ENCODE measurements around the gene EVA1A. TPM values are rescaled to one million over a fixed set of nuclear protein-coding genes. Genes with fewer than 3 reads are reported as not detected.

Gene EVA1A
- total and polyA plus RNA-seq, 12 donors = 0.53 to 4.3 (median 1.0) TPM; not detected in 3

DNA sequence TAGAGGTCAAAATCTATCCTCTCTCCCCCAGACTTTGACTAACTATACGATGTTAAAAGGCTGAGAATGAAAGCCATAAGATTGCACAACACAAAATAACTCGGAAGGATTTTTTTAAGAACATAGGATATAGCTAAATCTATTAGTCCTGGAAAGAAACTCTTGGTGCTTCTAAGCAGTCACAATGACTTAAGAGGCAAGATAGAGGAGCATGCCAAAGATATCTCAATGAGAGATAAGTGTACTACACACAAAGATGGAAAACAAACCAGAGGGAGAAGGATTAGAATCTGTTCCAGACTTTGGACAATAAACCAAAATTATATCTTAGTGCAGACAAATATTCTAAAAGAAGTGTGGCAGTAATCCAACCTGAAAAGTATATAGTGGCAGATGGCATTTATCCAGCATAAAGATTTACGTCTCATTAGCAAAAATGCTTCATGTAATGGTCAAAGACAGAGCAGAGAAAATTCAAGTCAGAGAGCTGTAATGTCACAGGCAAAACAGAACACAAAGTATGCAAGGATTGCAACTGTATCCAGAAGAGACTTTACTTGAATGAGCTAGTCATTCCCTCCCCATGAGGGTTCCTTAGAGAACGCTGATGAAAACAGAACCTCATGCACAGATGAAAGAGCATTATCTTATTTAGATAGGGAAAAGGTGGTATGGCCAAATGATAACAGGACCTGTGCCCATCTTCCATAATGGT lies 28.8 kb upstream of the EVA1A start:
- Histone ChIP-seq H3K27me3 (no peaks in the 10 kb centered on the region), H3K4me1 (replicated peaks in 1 of 2) (peaks cover 0 to 7% of the 10 kb centered on the region in 2 donors), H3K9me3 (replicated peaks in 1 of 3) (no peaks in the 10 kb centered on the region), H3K4me3 (no peak overlapping the region), H3K27ac (no peak overlapping the region), H3K36me3 (replicated peaks in 1 of 2) (no peaks in the 10 kb centered on the region)
- intact Hi-C loops (cut with DNase I) = no loop called here
- TF ChIP-seq POLR2A (IDR thresholded peaks at IDR 0.05) = no peak
- TF ChIP-seq, protein P1, sequence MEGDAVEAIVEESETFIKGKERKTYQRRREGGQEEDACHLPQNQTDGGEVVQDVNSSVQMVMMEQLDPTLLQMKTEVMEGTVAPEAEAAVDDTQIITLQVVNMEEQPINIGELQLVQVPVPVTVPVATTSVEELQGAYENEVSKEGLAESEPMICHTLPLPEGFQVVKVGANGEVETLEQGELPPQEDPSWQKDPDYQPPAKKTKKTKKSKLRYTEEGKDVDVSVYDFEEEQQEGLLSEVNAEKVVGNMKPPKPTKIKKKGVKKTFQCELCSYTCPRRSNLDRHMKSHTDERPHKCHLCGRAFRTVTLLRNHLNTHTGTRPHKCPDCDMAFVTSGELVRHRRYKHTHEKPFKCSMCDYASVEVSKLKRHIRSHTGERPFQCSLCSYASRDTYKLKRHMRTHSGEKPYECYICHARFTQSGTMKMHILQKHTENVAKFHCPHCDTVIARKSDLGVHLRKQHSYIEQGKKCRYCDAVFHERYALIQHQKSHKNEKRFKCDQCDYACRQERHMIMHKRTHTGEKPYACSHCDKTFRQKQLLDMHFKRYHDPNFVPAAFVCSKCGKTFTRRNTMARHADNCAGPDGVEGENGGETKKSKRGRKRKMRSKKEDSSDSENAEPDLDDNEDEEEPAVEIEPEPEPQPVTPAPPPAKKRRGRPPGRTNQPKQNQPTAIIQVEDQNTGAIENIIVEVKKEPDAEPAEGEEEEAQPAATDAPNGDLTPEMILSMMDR (IDR thresholded peaks at IDR 0.05) = no peak
- DNase-seq = no peak
- 57 to 65% (median 64%) methylated on average over 4 of the region's 4 CpGs for WGBS, 4 donors

DNA sequence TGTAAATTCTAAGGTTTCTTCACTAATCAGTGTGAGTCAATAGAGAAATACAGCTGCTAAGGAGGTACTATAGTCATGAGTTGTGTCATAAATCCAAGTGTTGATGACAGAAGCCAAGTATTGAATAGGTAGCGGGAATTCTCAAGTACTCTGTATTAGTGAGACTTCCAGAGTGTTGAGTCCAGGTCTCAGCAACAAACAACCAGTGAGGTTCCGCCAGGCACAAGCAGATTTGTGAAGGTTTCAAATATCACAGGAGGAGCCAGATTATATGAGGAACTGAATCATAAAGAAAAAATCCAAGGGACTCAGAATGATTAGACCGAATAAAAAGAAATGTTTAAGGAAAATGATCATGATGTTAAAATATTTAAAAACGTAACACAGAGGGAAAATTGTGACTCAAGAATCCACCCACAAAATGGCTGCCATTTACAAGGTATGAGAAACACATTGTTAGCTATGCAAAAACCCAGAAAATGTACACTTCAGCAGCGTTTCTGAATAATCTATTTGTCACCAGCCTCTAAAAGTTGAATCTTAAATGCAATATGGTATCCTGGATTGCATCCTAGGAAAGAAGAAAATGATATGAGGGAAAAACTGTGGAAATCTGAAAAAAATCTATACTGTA lies 27.3 kb upstream of the EVA1A start:
- WGBS, 4 donors = 76 to 89% (median 86%) methylated on average over 5 of the region's 5 CpGs
- H3K27me3 ChIP-seq = no peaks in the 10 kb centered on the region
- intact Hi-C loops (cut with DNase I) = no loop called here
- no peaks in the 10 kb centered on the region for H3K36me3 ChIP-seq (replicated peaks in 1 of 2)
- H3K4me1 ChIP-seq (replicated peaks in 1 of 2) = peaks cover 0 to 7% of the 10 kb centered on the region in 2 donors
- H3K27ac ChIP-seq = no peak overlapping the region
- DNase-seq = no peak
- TF ChIP-seq POLR2A (IDR thresholded peaks at IDR 0.05) = no peak
- TF ChIP-seq, protein P1 (IDR thresholded peaks at IDR 0.05) = no peak
- H3K4me3 ChIP-seq = no peak overlapping the region
- no peaks in the 10 kb centered on the region for H3K9me3 ChIP-seq (replicated peaks in 1 of 3)

DNA sequence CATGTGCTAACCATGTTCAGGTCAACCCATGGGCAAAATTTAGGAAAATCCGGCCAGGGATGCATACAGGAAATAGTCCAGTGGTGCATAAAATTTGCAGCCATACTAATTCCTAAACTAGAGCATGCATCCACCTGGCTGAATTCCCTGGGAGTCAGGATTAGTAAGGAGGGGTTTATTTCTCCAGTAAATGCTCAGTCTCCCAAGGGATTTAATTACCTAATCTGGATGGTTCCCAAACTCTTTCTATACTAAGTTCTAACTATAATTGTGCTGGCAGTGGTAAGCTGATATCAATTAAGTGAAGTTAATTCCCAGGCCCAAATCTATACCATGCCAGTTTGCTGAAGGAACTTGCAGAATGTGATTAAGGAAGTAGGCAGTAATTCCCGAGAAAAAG lies 26.2 kb upstream of the EVA1A start:
- intact Hi-C loops (cut with DNase I) = no loop called here
- no peak for DNase-seq
- H3K27ac ChIP-seq = no peak overlapping the region
- TF ChIP-seq, protein P1 (IDR thresholded peaks at IDR 0.05) = no peak
- TF ChIP-seq POLR2A (IDR thresholded peaks at IDR 0.05) = no peak
- peaks cover 0 to 7% of the 10 kb centered on the region in 2 donors for H3K4me1 ChIP-seq (replicated peaks in 1 of 2)
- no peaks in the 10 kb centered on the region for H3K36me3 ChIP-seq (replicated peaks in 1 of 2)
- H3K4me3 ChIP-seq = no peak overlapping the region
- no peaks in the 10 kb centered on the region for H3K9me3 ChIP-seq (replicated peaks in 1 of 3)
- no peaks in the 10 kb centered on the region for H3K27me3 ChIP-seq
- 69 to 91% (median 79%) methylated on average over 2 of the region's 2 CpGs for WGBS, 4 donors

DNA sequence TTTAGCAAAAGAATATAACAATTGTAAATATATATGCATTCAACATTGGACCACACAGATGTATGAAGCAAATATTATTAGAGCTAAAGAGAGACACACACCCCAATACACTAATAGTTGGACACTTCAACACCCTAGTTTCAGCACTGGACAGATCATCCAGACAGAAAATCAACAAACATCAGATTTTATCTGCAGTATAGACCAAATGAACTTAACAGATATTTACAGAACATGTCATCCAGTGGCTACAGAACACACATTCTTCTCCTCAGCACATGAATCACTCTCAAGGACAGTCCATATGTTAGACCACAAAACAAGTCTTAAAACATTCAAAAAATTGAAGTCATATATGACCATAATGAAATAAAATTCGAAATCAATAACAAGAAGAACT lies 22.1 kb upstream of the EVA1A start:
- H3K36me3 ChIP-seq (replicated peaks in 1 of 2) = no peaks in the 10 kb centered on the region
- H3K27me3 ChIP-seq = no peaks in the 10 kb centered on the region
- TF ChIP-seq, protein P1 (IDR thresholded peaks at IDR 0.05) = no peak
- no peak for TF ChIP-seq POLR2A (IDR thresholded peaks at IDR 0.05)
- H3K4me3 ChIP-seq = no peak overlapping the region
- no peaks in the 10 kb centered on the region for H3K4me1 ChIP-seq (replicated peaks in 1 of 2)
- WGBS, 4 donors = 65 to 75% (median 70%) methylated on average over 1 of the region's 1 CpG
- intact Hi-C loops (cut with DNase I) = no loop called here
- DNase-seq = no peak
- H3K9me3 ChIP-seq (replicated peaks in 1 of 3) = no peaks in the 10 kb centered on the region
- H3K27ac ChIP-seq = no peak overlapping the region
